Large intestine (tissue), 3 donors: ENCODE measurements around the gene LTA4H. TPM values are rescaled to one million over a fixed set of nuclear protein-coding genes. Genes with fewer than 3 reads are reported as not detected.
"Not testable (repeated sequence)": the region's sequence is repeated elsewhere in the genome, so short reads cannot be mapped to it uniquely, and the experiment has no call there.

Experiments used
- DNase-seq, 2 donors: peaks; one replicate each; pipeline versions ENCODE4 v3.0.0 to v3.0.0-alpha.2; 2013
- H3K27ac ChIP-seq: one replicate; pipeline ENCODE4 v1.5.1; 2013; ENCODE audit warnings: low read length
- H3K27me3 ChIP-seq: 2 replicates; pipeline ENCODE4 v1.6.1; 2013; ENCODE audit warnings: low read length; ENCODE audit not compliant: control insufficient read depth, insufficient read depth
- H3K36me3 ChIP-seq: 2 replicates; pipeline ENCODE4 v1.6.1; 2013; ENCODE audit warnings: low read length; ENCODE audit not compliant: control insufficient read depth, insufficient read depth
- H3K4me1 ChIP-seq: one replicate; pipeline ENCODE4 v1.6.1; 2013; ENCODE audit warnings: low read length; ENCODE audit not compliant: control insufficient read depth, insufficient read depth
- H3K4me3 ChIP-seq: one replicate; pipeline ENCODE4 v1.5.1; 2013; ENCODE audit warnings: low read length
- H3K9me3 ChIP-seq: one replicate; pipeline ENCODE4 v1.6.1; 2013; ENCODE audit warnings: mild to moderate bottlenecking, low read depth, low read length, moderate library complexity; ENCODE audit not compliant: control insufficient read depth
- WGBS: methylation state at CpG from one replicate; pipeline ENCODE4 v1.1.5; 2013; ENCODE audit warnings: low lambda C conversion rate; ENCODE audit not compliant: insufficient coverage; 5-methylcytosine and 5-hydroxymethylcytosine counted together
- polyA plus RNA-seq: library from polyadenylated mRNA; unstranded; fragments of 120-200 nt; gene quantifications from one replicate; pipeline ENCODE4 v1.2.1, GENCODE V29; 2013

The LTA4H gene
- polyA plus RNA-seq, 1 donor = 218 TPM

DNA sequence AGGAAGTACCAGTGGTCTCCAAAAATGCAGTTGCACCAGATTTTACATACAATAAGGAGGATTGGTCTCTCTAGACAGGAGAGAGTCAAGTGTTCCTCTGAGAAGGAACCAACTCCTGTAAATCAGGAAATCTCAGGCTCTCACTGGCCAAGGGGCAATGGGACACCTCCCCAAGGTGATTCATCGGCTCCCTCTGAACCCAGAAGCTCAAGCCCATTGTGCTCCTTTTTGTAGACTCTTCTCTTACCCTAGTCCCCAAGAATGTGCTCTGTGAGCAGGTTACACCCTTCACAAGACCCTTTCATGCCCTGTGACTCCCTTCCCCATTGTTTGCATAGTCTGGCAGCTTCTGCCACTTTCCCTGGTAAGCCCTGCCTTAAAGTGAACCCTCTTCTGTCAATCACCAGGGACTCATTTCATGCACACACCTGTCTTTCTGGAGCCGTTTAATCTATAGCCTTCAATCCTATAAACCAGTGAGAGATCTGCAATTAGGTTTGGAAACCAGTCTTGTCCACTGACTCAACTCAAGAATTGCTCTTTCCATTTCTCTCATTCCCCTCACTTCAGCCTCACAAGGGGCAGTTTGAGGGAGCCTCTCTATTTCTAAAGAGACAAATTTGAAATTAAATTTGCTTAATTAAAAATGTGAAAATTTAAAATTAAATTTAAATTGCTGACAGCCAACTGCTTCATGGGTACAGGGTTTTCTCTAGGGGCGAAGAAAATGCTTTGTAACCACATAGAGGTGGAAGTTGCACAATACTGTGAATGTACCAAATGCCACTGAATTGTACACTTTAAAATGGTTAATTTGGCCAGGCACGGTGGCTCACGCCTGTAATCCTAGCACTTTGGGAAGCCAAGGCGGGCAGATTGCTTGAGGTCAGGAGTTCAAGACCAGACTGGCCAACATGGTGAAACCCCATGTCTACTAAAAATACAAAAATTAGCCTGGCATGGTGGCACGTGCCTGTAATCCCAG is 38.3 kb upstream of the LTA4H start:
- Histone ChIP-seq H3K27ac (no peak overlapping the region), H3K36me3 (no peaks in the 10 kb centered on the region), H3K4me1 (peaks cover 2% of the 10 kb centered on the region), H3K4me3 (no peak overlapping the region), H3K27me3 (no peaks in the 10 kb centered on the region), H3K9me3 (no peaks in the 10 kb centered on the region)
- no CpG with 5 or more reads among the region's 7 CpGs for WGBS
- DNase-seq = peak in 1 of 2 donors; percentile 49

GRCh38 chr12:96070670-96071279 is 35.4 kb upstream of the LTA4H start:
- no peak for DNase-seq
- no peak overlapping the region for H3K4me3 ChIP-seq
- no peaks in the 10 kb centered on the region for H3K27me3 ChIP-seq
- H3K9me3 ChIP-seq = no peaks in the 10 kb centered on the region
- H3K36me3 ChIP-seq = no peaks in the 10 kb centered on the region
- WGBS = no CpG with 5 or more reads among the region's 7 CpGs
- H3K4me1 ChIP-seq = peaks cover 2% of the 10 kb centered on the region
- no peak overlapping the region for H3K27ac ChIP-seq

DNA sequence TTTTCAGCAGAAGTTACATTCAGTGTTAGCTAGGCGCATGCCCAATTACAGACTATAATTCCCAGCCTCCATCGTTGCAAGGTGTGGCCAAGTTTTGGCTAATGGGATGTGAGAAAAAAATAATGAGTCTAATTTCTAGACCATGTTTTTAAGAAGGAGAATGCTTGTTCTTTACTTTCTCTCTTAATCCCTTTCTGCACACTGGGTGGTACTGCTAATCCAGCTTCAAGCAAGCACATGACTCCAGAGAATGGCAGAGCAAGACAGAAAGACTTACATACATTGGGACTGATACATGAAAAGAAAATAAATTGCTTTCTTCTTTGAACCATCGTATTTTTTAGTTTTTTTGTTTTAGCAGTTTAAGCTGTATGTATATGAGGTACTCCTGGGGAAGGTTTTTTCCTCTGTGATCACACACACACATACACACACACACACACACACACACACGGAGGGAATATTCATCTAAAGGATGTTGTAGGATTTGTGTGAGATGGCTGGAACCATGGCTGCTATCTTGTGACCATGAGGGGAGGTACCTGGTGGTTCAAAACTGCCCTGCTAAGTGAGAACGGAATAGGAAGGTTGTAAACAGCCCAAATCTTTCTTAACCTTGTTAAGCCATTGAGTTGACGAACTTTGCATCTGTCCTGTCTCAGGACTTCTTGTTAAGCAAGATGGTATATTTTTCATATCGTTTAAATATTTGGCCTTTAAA is 34.3 kb upstream of the LTA4H start:
- Histone ChIP-seq H3K27ac (no peak overlapping the region), H3K9me3 (no peaks in the 10 kb centered on the region), H3K36me3 (no peaks in the 10 kb centered on the region), H3K4me3 (no peak overlapping the region), H3K4me1 (peaks cover 2% of the 10 kb centered on the region), H3K27me3 (no peaks in the 10 kb centered on the region)
- no peak for DNase-seq
- no CpG with 5 or more reads among the region's 7 CpGs for WGBS

- no CpG with 5 or more reads among the region's 2 CpGs for WGBS
- DNase-seq = no peak
- Histone ChIP-seq H3K4me3 (no peak overlapping the region), H3K9me3 (no peaks in the 10 kb centered on the region), H3K36me3 (no peaks in the 10 kb centered on the region), H3K4me1 (peaks cover 2% of the 10 kb centered on the region), H3K27ac (no peak overlapping the region), H3K27me3 (no peaks in the 10 kb centered on the region)
Observed at GRCh38 chr12:96068636-96069035, 33.2 kb upstream of the LTA4H start.

- Histone ChIP-seq H3K4me1 (no peaks in the 10 kb centered on the region), H3K27ac (no peak overlapping the region), H3K4me3 (no peak overlapping the region), H3K27me3 (no peaks in the 10 kb centered on the region), H3K36me3 (no peaks in the 10 kb centered on the region), H3K9me3 (no peaks in the 10 kb centered on the region)
- WGBS = 80% methylated on average over 1 of the region's 5 CpGs
- no peak for DNase-seq
Observed at GRCh38 chr12:96068111-96068510, 32.7 kb upstream of the LTA4H start.

- WGBS = 100% methylated on average over 1 of the region's 3 CpGs
- DNase-seq = not testable (repeated sequence)
Observed at GRCh38 chr12:96065776-96066175, 30.4 kb upstream of the LTA4H start.

GRCh38 chr12:96064966-96065365 is 29.6 kb upstream of the LTA4H start:
- DNase-seq = no peak
- 90% methylated on average over 2 of the region's 5 CpGs for WGBS
- Histone ChIP-seq H3K27me3 (no peaks in the 10 kb centered on the region), H3K9me3 (no peaks in the 10 kb centered on the region), H3K27ac (no peak overlapping the region), H3K4me3 (no peak overlapping the region), H3K36me3 (no peaks in the 10 kb centered on the region), H3K4me1 (no peaks in the 10 kb centered on the region)

More at GRCh38 chr12:96065776-96066175, 30.4 kb upstream of the LTA4H start:
- H3K27ac ChIP-seq, H3K27me3 ChIP-seq, H3K4me1 ChIP-seq, H3K4me3 ChIP-seq, H3K36me3 ChIP-seq, H3K9me3 ChIP-seq: not testable (repeated sequence)

GRCh38 chr12:96064271-96064670 is 28.9 kb upstream of the LTA4H start:
- Histone ChIP-seq H3K4me1 (no peaks in the 10 kb centered on the region), H3K36me3 (no peaks in the 10 kb centered on the region), H3K4me3 (no peak overlapping the region), H3K27ac (no peak overlapping the region), H3K27me3 (no peaks in the 10 kb centered on the region), H3K9me3 (no peaks in the 10 kb centered on the region)
- WGBS = 84% methylated on average over 2 of the region's 2 CpGs
- no peak for DNase-seq

GRCh38 chr12:96063046-96063445 is 27.7 kb upstream of the LTA4H start:
- no peak for DNase-seq
- WGBS = 82% methylated on average over 4 of the region's 4 CpGs
- no peaks in the 10 kb centered on the region for H3K9me3 ChIP-seq
- no peaks in the 10 kb centered on the region for H3K4me1 ChIP-seq
- no peak overlapping the region for H3K27ac ChIP-seq
- no peak overlapping the region for H3K4me3 ChIP-seq
- H3K36me3 ChIP-seq = no peaks in the 10 kb centered on the region
- no peaks in the 10 kb centered on the region for H3K27me3 ChIP-seq

DNA sequence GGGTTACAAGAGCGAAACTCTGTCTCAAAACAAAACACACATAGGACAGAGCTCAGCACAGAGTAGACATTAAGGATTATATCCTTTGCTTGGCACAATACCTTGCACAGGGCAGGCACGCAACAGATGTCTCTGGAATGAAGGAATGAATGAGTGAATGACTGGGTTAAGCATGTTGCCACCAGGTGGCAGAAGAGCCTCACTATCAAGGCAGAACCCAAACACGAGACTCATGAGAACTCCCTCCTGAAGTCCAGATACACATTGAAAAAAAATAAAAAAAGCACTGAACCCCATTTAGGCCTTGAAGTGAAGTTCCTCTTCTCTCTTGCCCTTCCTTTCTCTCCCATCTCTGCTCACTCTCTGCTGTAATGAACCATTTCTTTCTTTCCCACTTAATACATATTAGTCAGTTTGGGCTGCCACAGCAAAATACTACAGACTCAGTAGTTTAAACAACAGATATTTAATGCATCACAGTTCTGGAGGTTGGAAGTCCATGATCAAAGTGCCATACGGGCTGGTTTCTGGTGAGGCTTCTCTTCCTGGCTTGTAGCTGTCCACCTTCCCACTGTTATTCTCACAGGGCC is 26.6 kb upstream of the LTA4H start:
- no peak overlapping the region for H3K4me3 ChIP-seq
- H3K36me3 ChIP-seq = no peaks in the 10 kb centered on the region
- H3K9me3 ChIP-seq = no peaks in the 10 kb centered on the region
- H3K27ac ChIP-seq = no peak overlapping the region
- 80% methylated on average over 1 of the region's 4 CpGs for WGBS
- DNase-seq = peak; percentile 67 to 70
- H3K4me1 ChIP-seq = no peaks in the 10 kb centered on the region
- no peaks in the 10 kb centered on the region for H3K27me3 ChIP-seq
